ENCODE results near the gene PSENEN.
A peak's percentile ranks its signal among the peaks of the same experiment; 100 is the strongest.

Gene PSENEN

GRCh38 chr19:35745328-35746086 lies at the start of gene PSENEN, which contains the start of gene U2AF1L4:
Gene PSENEN (plus strand): TSS chr19:35745651. CDS start chr19:35745931, 280 bp downstream.
Gene U2AF1L4 (minus strand): TSS chr19:35745418. CDS start chr19:35745391, 27 bp downstream.
- peak; percentile 92 for DNase-seq (ENCODE audit: low read depth)

- DNase-seq (ENCODE audit: low read depth): no peak
These were observed 49.5 kb upstream of the PSENEN start for GRCh38 chr19:35695895-35696422.

GRCh38 chr19:35696835-35697234 lies 48.6 kb upstream of the PSENEN start:
- DNase-seq (ENCODE audit: low read depth): no peak

- DNase-seq (ENCODE audit: low read depth): peak; percentile 88
These were observed 43.0 kb upstream of the PSENEN start for GRCh38 chr19:35702223-35703012.

GRCh38 chr19:35703343-35703742 lies 42.1 kb upstream of the PSENEN start:
- DNase-seq (ENCODE audit: low read depth): no peak

GRCh38 chr19:35704218-35704617 lies 41.2 kb upstream of the PSENEN start, which contains the start of gene ZBTB32:
Gene ZBTB32 (plus strand): TSS chr19:35704558. CDS start chr19:35714627, 10,069 bp downstream.
- no peak for DNase-seq (ENCODE audit: low read depth)

GRCh38 chr19:35708391-35708790 lies 37.1 kb upstream of the PSENEN start:
- DNase-seq (ENCODE audit: low read depth): no peak

GRCh38 chr19:35710784-35711723 lies 34.4 kb upstream of the PSENEN start:
- peak; percentile 52 for DNase-seq (ENCODE audit: low read depth)

GRCh38 chr19:35712567-35713505 lies 32.6 kb upstream of the PSENEN start:
- peak; percentile 74 for DNase-seq (ENCODE audit: low read depth)

- no peak for DNase-seq (ENCODE audit: low read depth)
These were observed 32.0 kb upstream of the PSENEN start for GRCh38 chr19:35713506-35713850.

- no peak for DNase-seq (ENCODE audit: low read depth)
These were observed 31.5 kb upstream of the PSENEN start for GRCh38 chr19:35713904-35714495.

- DNase-seq (ENCODE audit: low read depth): no peak
These were observed 30.7 kb upstream of the PSENEN start for GRCh38 chr19:35714601-35715354.

GRCh38 chr19:35715355-35715809 lies 30.1 kb upstream of the PSENEN start:
- no peak for DNase-seq (ENCODE audit: low read depth)

GRCh38 chr19:35715981-35716800 lies 29.3 kb upstream of the PSENEN start:
- no peak for DNase-seq (ENCODE audit: low read depth)

- DNase-seq (ENCODE audit: low read depth): peak; percentile 96
These were observed 28.4 kb upstream of the PSENEN start for GRCh38 chr19:35716801-35717664.

- no peak for DNase-seq (ENCODE audit: low read depth)
These were observed 27.6 kb upstream of the PSENEN start, which contains the start of gene KMT2B for GRCh38 chr19:35717665-35718344. Gene KMT2B (plus strand): TSS chr19:35718003. CDS start chr19:35718019, 16 bp downstream.

All from stimulated activated CD8-positive, alpha-beta memory T cell treated with anti-CD3 and anti-CD28 coated beads, Interleukin-4, amount 100 ng/mL, for 24 hours (primary cell).